Activated T-cell treated with anti-CD3 and anti-CD28 coated beads, Interleukin-2, amount 50 U/mL, for 24 hours (primary cell): ENCODE results near the gene CD93.

Experiments used
- DNase-seq: peaks from one replicate; pipeline ENCODE4 v3.0.0-alpha.2; 2020
- H3K27ac Mint-ChIP-seq: 2 replicates; pipeline ENCODE4 v1.8.0; 2020; ENCODE audit warnings: mild to moderate bottlenecking, mixed read lengths
- H3K27me3 Mint-ChIP-seq: 2 replicates; pipeline ENCODE4 v1.8.0; 2020; ENCODE audit warnings: mixed read lengths
- H3K36me3 Mint-ChIP-seq: 2 replicates; pipeline ENCODE4 v1.8.0; 2020; ENCODE audit warnings: low read depth, mixed read lengths
- H3K4me1 Mint-ChIP-seq: 2 replicates; pipeline ENCODE4 v1.8.0; 2020; ENCODE audit warnings: low read depth, mixed read lengths
- H3K4me3 Mint-ChIP-seq: 2 replicates; pipeline ENCODE4 v1.8.0; 2020; ENCODE audit warnings: mild to moderate bottlenecking, moderate library complexity, mixed read lengths
- H3K9me3 Mint-ChIP-seq: 2 replicates; pipeline ENCODE4 v1.8.0; 2020; ENCODE audit warnings: mixed read lengths

Gene CD93

DNA sequence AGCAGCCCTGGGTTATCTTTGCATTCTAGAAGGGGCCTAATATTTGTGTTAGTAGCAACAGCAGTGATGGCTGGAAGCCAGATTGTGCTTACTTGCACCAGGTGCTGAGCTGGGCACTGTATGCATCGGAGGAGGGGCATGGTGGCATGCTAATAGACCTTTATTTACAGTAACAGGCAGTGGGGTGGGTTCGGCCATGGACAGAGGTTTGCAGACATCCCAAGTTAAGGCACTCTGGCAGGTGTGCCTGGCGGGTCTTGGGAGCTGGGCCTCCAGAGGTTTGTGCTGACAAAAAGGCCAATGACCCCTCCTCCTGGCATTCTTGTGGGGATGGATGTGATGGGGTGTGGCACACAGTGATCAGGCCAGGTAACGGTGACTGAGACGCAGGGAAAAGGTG, 39.0 kb upstream of the CD93 start:
- Mint-ChIP-seq H3K9me3 (no peaks in the 10 kb centered on the region), H3K27ac (no peak overlapping the region), H3K4me1 (no peaks in the 10 kb centered on the region), H3K4me3 (no peak overlapping the region), H3K27me3 (peaks cover 8% of the 10 kb centered on the region), H3K36me3 (no peaks in the 10 kb centered on the region)
- DNase-seq: no peak

GRCh38 chr20:23123886-23124285, 37.8 kb upstream of the CD93 start:
- no peaks in the 10 kb centered on the region for H3K36me3 Mint-ChIP-seq
- no peak for DNase-seq
- H3K27me3 Mint-ChIP-seq: peaks cover 10% of the 10 kb centered on the region
- H3K4me3 Mint-ChIP-seq: no peak overlapping the region
- no peak overlapping the region for H3K27ac Mint-ChIP-seq
- no peaks in the 10 kb centered on the region for H3K9me3 Mint-ChIP-seq
- no peaks in the 10 kb centered on the region for H3K4me1 Mint-ChIP-seq

DNA sequence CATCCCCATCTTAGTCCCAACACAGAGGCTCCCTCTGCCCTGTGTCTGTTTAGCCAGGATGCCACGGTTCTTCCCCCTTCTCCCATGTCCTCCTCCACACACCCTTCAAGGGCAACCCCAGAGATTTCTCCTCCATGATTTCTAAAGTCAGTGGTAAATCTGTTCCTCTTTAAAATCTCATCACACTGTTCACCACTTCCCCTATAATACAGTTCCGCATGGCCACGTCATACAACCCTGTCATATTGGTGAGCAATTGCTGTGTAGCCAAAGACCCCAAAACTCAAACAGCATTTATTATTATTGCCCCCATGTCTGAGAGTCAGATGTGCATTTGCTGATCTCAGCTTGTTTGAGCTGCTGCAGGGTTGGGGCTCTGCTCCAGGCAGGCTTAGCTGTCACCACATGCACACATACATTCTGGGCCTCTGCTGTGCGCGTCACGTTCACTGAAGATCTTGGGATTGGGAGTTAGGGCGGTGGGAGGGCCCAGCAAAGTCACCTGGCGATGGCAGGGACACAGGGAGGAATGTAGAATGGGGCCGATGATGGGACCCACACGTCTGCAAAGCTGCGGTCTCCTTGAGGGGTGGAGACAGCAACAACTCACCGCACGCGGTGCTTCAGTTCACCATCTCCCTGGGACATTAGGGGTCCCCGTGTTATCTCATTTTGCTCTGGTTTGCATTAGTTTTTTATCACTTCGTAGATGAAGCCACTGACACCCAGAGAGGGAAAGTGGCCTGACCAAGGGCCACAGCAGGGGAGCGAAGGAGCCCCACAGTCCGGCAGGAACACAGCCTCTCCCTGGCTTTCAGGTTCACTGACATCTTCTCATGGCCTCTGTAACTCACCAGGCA, 36.9 kb upstream of the CD93 start:
- Mint-ChIP-seq H3K4me1 (no peaks in the 10 kb centered on the region), H3K27ac (no peak overlapping the region), H3K9me3 (no peaks in the 10 kb centered on the region), H3K4me3 (no peak overlapping the region), H3K27me3 (peaks cover 10% of the 10 kb centered on the region), H3K36me3 (no peaks in the 10 kb centered on the region)
- no peak for DNase-seq

DNA sequence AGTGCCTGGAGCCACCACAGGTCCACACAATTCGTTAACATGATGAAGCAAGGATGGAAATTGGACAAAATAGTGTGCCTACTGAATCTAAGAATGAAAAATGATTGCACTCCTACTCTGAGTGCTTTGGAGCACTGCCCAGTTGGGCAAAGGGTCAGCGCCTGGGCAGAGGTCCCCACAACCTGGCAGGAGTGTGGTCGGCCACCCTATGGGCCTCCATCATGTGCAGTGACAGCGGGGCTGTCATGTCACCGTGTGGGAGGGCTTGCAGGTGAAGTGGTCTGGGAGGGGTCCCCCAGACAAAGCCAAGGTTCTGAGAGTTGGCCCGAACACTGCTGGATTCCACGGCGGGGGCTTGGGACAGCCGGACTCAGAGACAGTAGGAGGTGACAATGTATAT, 36.2 kb upstream of the CD93 start:
- Mint-ChIP-seq H3K4me3 (no peak overlapping the region), H3K27ac (no peak overlapping the region)

GRCh38 chr20:23121751-23122320, 35.7 kb upstream of the CD93 start:
- no peak for DNase-seq
- H3K4me1 Mint-ChIP-seq: no peaks in the 10 kb centered on the region
- peaks cover 10% of the 10 kb centered on the region for H3K27me3 Mint-ChIP-seq
- no peaks in the 10 kb centered on the region for H3K36me3 Mint-ChIP-seq
- no peaks in the 10 kb centered on the region for H3K9me3 Mint-ChIP-seq
- H3K4me3 Mint-ChIP-seq: no peak overlapping the region
- H3K27ac Mint-ChIP-seq: no peak overlapping the region

More for the DNA sequence above, 36.2 kb upstream of the CD93 start:
- Mint-ChIP-seq H3K27me3 (peaks cover 10% of the 10 kb centered on the region), H3K4me1 (no peaks in the 10 kb centered on the region), H3K9me3 (no peaks in the 10 kb centered on the region), H3K36me3 (no peaks in the 10 kb centered on the region)
- DNase-seq: no peak

DNA sequence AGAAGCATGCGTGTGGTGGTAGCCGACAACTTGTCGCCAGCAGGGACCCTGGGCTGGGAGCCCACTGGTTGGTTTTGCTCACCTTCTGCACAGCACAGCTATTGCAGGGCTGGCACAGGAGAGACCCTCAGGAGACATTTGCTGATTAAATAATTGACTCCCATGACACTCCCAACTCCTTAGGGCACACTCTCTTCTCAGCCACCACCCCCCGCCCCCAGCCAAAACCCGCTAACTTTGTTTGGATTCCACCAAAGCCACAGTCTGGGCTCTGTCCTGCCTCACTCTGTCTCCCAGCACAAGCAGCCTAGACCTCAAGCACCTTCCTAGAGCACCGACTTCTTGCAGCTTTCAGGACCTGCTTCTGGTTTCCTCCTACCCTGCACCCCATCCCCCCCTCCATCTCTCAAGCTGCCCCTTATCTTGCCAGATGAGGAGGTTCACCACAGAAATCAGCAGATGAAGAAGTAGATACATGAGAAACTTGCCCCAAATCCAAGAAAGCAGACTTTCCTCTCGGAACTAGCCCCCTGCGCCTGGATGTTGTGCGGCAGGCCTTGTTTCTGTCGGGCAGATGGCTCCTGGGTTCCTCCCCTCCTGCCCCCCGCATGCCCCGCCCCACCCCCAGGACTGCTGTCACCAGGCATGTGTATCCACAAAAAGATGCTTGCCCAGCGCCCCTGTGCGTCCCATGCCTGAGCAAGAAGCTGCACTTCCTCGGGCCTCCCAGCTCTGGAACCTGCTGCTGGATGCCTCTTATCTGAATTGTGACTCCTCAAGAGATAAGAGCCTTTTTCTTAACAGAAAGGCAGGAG, 35.0 kb upstream of the CD93 start:
- no peaks in the 10 kb centered on the region for H3K36me3 Mint-ChIP-seq
- no peaks in the 10 kb centered on the region for H3K9me3 Mint-ChIP-seq
- DNase-seq: no peak
- no peaks in the 10 kb centered on the region for H3K4me1 Mint-ChIP-seq
- H3K27me3 Mint-ChIP-seq: peaks cover 10% of the 10 kb centered on the region
- no peak overlapping the region for H3K27ac Mint-ChIP-seq
- H3K4me3 Mint-ChIP-seq: no peak overlapping the region

GRCh38 chr20:23120261-23120660, 34.1 kb upstream of the CD93 start:
- Mint-ChIP-seq H3K27me3 (peaks cover 10% of the 10 kb centered on the region), H3K36me3 (no peaks in the 10 kb centered on the region), H3K4me3 (no peak overlapping the region), H3K27ac (no peak overlapping the region), H3K4me1 (no peaks in the 10 kb centered on the region), H3K9me3 (no peaks in the 10 kb centered on the region)
- DNase-seq: no peak

DNA sequence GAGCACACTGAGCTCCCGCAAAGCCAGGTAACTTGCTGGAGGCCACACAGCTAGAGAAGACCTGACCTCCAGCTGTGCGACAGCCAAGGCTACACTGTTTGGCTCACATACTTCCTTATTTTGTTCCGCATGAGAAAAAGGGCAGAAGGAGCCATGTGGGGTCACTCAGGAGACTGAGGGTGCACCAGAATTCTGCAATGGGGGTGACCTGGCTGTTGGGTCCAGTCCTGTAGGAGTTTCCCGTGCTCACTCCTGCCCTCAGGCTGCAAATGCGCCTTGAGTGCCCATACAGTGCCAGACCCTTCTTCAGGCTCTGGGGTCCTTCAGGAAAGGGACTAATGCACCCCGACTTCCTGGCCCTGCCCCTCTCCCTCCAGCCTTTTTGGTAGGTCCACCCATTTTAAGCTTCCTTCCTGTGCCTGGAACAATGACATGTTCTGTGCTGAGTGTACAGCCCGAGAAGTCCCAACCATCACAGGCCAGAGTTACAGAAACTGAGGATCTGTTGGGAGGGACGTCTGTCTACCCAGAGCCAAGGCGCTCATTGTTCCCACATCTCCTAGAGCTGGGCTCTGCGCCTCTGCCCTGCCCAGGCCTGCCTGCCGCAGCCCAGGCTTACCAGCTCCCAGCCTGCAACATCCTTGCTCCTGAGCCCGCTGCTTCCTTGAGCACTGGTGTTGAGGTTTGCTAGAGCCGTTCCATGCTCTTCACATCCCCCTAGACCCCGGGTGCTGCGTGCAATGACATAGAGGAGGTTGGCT, 33.5 kb upstream of the CD93 start:
- Mint-ChIP-seq H3K27me3 (peaks cover 10% of the 10 kb centered on the region), H3K4me1 (no peaks in the 10 kb centered on the region), H3K36me3 (no peaks in the 10 kb centered on the region), H3K27ac (no peak overlapping the region), H3K9me3 (no peaks in the 10 kb centered on the region), H3K4me3 (no peak overlapping the region)
- DNase-seq: no peak

GRCh38 chr20:23118766-23119165, 32.6 kb upstream of the CD93 start:
- no peak overlapping the region for H3K27ac Mint-ChIP-seq
- no peak overlapping the region for H3K4me3 Mint-ChIP-seq
- no peaks in the 10 kb centered on the region for H3K36me3 Mint-ChIP-seq
- no peak for DNase-seq
- no peaks in the 10 kb centered on the region for H3K9me3 Mint-ChIP-seq
- H3K4me1 Mint-ChIP-seq: no peaks in the 10 kb centered on the region
- peaks cover 10% of the 10 kb centered on the region for H3K27me3 Mint-ChIP-seq

- no peak for DNase-seq
- Mint-ChIP-seq H3K4me1 (no peaks in the 10 kb centered on the region), H3K36me3 (no peaks in the 10 kb centered on the region), H3K9me3 (no peaks in the 10 kb centered on the region), H3K27me3 (peaks cover 10% of the 10 kb centered on the region), H3K27ac (no peak overlapping the region), H3K4me3 (no peak overlapping the region)
Measured at GRCh38 chr20:23118144-23118543, 32.0 kb upstream of the CD93 start.

GRCh38 chr20:23117738-23118137, 31.6 kb upstream of the CD93 start:
- Mint-ChIP-seq H3K4me1 (no peaks in the 10 kb centered on the region), H3K27ac (no peak overlapping the region)

GRCh38 chr20:23116311-23117089, 30.4 kb upstream of the CD93 start:
- DNase-seq: no peak
- Mint-ChIP-seq H3K36me3 (no peaks in the 10 kb centered on the region), H3K4me3 (no peak overlapping the region), H3K27ac (no peak overlapping the region), H3K9me3 (no peaks in the 10 kb centered on the region), H3K4me1 (no peaks in the 10 kb centered on the region), H3K27me3 (peaks cover 10% of the 10 kb centered on the region)

More at GRCh38 chr20:23117738-23118137, 31.6 kb upstream of the CD93 start:
- H3K4me3 Mint-ChIP-seq: no peak overlapping the region
- no peaks in the 10 kb centered on the region for H3K36me3 Mint-ChIP-seq
- H3K9me3 Mint-ChIP-seq: no peaks in the 10 kb centered on the region
- H3K27me3 Mint-ChIP-seq: peaks cover 10% of the 10 kb centered on the region
- no peak for DNase-seq

- Mint-ChIP-seq H3K36me3 (no peaks in the 10 kb centered on the region), H3K27me3 (peaks cover 6% of the 10 kb centered on the region), H3K4me3 (no peak overlapping the region), H3K27ac (no peak overlapping the region), H3K9me3 (no peaks in the 10 kb centered on the region), H3K4me1 (no peaks in the 10 kb centered on the region)
- no peak for DNase-seq
Measured at GRCh38 chr20:23115822-23116221, 29.7 kb upstream of the CD93 start.
